Keratinocyte (primary cell): ENCODE measurements around the gene ANO7.

Experiments
- EZH2 ChIP-seq: IDR thresholded peaks from one replicate; pipeline ENCODE4 v1.6.1; 2012; ENCODE audit warnings: inconsistent platforms, mild to moderate bottlenecking, low read length, moderate library complexity
- TF ChIP-seq, protein P1 (sequence below), 3 experiments: IDR thresholded peaks in 1 of 3; conservative IDR thresholded peaks in 1 of 3; optimal IDR thresholded peaks in 1 of 3; 2 replicates in 2 of 3; 3 replicates in 1 of 3; pipeline versions ENCODE3 to v1.5.1; 2011; ENCODE audit warnings: low read length in 3 of 3, mild to moderate bottlenecking in 3 of 3, moderate library complexity in 2 of 3, control low read depth in 1 of 3, inconsistent platforms in 1 of 3; ENCODE audit not compliant: insufficient read depth in 2 of 3; ENCODE audit errors: extremely low read depth in 1 of 3

DNA sequence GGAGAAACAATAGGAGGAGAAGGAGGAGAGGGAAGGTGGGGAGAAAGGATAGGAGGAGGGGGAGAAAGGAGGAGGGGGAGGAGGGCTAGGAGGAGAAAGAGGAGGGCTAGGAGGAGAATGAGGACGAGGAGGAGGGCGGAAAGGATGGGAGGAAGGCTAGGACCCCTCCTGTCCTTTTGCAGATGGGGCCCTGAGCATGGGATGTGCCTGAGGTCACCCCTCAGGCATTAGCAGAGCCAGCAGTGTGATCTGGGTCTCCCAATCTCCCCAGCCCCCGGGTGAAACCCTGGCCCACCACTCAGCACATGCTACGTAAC, 601 bp upstream of the ANO7 start:
- TF ChIP-seq, protein P1, sequence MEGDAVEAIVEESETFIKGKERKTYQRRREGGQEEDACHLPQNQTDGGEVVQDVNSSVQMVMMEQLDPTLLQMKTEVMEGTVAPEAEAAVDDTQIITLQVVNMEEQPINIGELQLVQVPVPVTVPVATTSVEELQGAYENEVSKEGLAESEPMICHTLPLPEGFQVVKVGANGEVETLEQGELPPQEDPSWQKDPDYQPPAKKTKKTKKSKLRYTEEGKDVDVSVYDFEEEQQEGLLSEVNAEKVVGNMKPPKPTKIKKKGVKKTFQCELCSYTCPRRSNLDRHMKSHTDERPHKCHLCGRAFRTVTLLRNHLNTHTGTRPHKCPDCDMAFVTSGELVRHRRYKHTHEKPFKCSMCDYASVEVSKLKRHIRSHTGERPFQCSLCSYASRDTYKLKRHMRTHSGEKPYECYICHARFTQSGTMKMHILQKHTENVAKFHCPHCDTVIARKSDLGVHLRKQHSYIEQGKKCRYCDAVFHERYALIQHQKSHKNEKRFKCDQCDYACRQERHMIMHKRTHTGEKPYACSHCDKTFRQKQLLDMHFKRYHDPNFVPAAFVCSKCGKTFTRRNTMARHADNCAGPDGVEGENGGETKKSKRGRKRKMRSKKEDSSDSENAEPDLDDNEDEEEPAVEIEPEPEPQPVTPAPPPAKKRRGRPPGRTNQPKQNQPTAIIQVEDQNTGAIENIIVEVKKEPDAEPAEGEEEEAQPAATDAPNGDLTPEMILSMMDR (optimal IDR thresholded peaks at IDR 0.05 in 1 of 3, IDR thresholded peaks at IDR 0.05 in 1 of 3, conservative IDR thresholded peaks at IDR 0.05 in 1 of 3; ENCODE audit: extremely low read depth in 1 of 3, insufficient read depth in 2 of 3, low read length in 3 of 3): no peak
- no peak for TF ChIP-seq EZH2
